Loucy (cell line): ENCODE results near the gene PPP2R3B.

Source experiments
- EZH2phosphoT487 ChIP-seq: fragments of 200-600 bp; IDR thresholded peaks from 2 replicates; pipeline ENCODE4 v1.6.1; 2018; ENCODE audit warnings: antibody characterized with exemption, mild to moderate bottlenecking, moderate library complexity, borderline replicate concordance
- TF ChIP-seq, protein P1 (sequence below): fragments of 200-600 bp; sonication (generic); conservative IDR thresholded peaks from 2 replicates; pipeline ENCODE4 v1.5.1; 2014; ENCODE audit warnings: mild to moderate bottlenecking, antibody characterized with exemption, low read length

GRCh38 chrX:370244-370962 is 16.3 kb downstream of the PPP2R3B start:
- TF ChIP-seq, protein P1, sequence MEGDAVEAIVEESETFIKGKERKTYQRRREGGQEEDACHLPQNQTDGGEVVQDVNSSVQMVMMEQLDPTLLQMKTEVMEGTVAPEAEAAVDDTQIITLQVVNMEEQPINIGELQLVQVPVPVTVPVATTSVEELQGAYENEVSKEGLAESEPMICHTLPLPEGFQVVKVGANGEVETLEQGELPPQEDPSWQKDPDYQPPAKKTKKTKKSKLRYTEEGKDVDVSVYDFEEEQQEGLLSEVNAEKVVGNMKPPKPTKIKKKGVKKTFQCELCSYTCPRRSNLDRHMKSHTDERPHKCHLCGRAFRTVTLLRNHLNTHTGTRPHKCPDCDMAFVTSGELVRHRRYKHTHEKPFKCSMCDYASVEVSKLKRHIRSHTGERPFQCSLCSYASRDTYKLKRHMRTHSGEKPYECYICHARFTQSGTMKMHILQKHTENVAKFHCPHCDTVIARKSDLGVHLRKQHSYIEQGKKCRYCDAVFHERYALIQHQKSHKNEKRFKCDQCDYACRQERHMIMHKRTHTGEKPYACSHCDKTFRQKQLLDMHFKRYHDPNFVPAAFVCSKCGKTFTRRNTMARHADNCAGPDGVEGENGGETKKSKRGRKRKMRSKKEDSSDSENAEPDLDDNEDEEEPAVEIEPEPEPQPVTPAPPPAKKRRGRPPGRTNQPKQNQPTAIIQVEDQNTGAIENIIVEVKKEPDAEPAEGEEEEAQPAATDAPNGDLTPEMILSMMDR: no peak
- TF ChIP-seq EZH2phosphoT487: no peak
